IMR-90 (cell line): Measurements from ENCODE around the gene EXOG. TPM values are rescaled to one million over a fixed set of nuclear protein-coding genes. Genes with fewer than 3 reads are reported as not detected.

Source experiments
- ATAC-seq: fragments of 200-7000 bp; cut with Tn5 transposase; 2 replicates; pipeline ENCODE4 v1.9.1; 2020; ENCODE audit warnings: low read depth, mild to moderate bottlenecking, moderate library complexity
- BruUV-seq: library from RNA; stranded (reverse); fragments of 400-500 nt; replicated peaks from 2 replicates; lab custom pipeline; 2021; lab: Mats Ljungman, UMichigan
- CTCF ChIA-PET: fragments of 300-600 bp; formaldehyde crosslinking; extraction: SDS; loops from one replicate; lab custom pipeline; 2021; ENCODE audit warnings: antibody characterized with exemption; lab: Yijun Ruan, JAX
- POLR2A ChIA-PET: fragments of 300-600 bp; sonication (Branson Sonifier 250); formaldehyde crosslinking; loops from one replicate; lab custom pipeline; 2022; ENCODE audit warnings: antibody characterized with exemption; ENCODE audit not compliant: unreplicated experiment; lab: Charles Lee
- DNase-seq: peaks from one replicate; pipeline ENCODE4 v3.0.0; 2013
- H2AFZ ChIP-seq: replicated peaks from 2 replicates; pipeline ENCODE3; 2013; ENCODE audit warnings: low read length, mild to moderate bottlenecking; ENCODE audit not compliant: poor library complexity
- H2AK5ac ChIP-seq: 2 replicates; pipeline ENCODE4 v1.6.1; 2013; ENCODE audit warnings: low read depth, low read length, inconsistent platforms
- H2AK9ac ChIP-seq: replicated peaks from 2 replicates; pipeline ENCODE3; 2013; ENCODE audit warnings: mild to moderate bottlenecking, low read depth, low read length, moderate library complexity; ENCODE audit not compliant: poor library complexity
- H2BK120ac ChIP-seq: 2 replicates; pipeline ENCODE4 v1.6.1; 2013; ENCODE audit warnings: low read depth, low read length, inconsistent platforms
- H2BK15ac ChIP-seq: 3 replicates; pipeline ENCODE4 v1.6.1; 2013; ENCODE audit warnings: low read depth, low read length, inconsistent platforms
- H2BK20ac ChIP-seq: 2 replicates; pipeline ENCODE4 v1.6.1; 2013; ENCODE audit warnings: low read depth, mild to moderate bottlenecking, inconsistent platforms, low read length, moderate library complexity
- H2BK5ac ChIP-seq: 2 replicates; pipeline ENCODE4 v1.6.1; 2013; ENCODE audit warnings: mild to moderate bottlenecking, low read depth, low read length, inconsistent platforms; ENCODE audit not compliant: poor library complexity, severe bottlenecking
- H3K14ac ChIP-seq: replicated peaks from 2 replicates; pipeline ENCODE4 v1.6.1; 2013; ENCODE audit warnings: low read depth, low read length, inconsistent platforms
- H3K18ac ChIP-seq: 2 replicates; pipeline ENCODE4 v1.6.1; 2013; ENCODE audit warnings: low read depth, low read length, control low read depth
- H3K23ac ChIP-seq: 2 replicates; pipeline ENCODE4 v1.6.1; 2013; ENCODE audit warnings: low read depth, low read length, inconsistent platforms
- H3K27ac ChIP-seq: 2 replicates; pipeline ENCODE4 v1.5.1; 2013; ENCODE audit warnings: mild to moderate bottlenecking, control low read depth, low read length; ENCODE audit not compliant: insufficient read depth
- H3K27me3 ChIP-seq: 2 replicates; pipeline ENCODE4 v1.6.1; 2013; ENCODE audit warnings: low read length; ENCODE audit not compliant: control insufficient read depth, insufficient read depth
- H3K36me3 ChIP-seq: 2 replicates; pipeline ENCODE4 v1.6.1; 2013; ENCODE audit warnings: low read length, mixed read lengths; ENCODE audit not compliant: control insufficient read depth, insufficient read depth
- H3K4ac ChIP-seq: 2 replicates; pipeline ENCODE4 v1.6.1; 2013; ENCODE audit warnings: low read depth, low read length, inconsistent platforms
- H3K4me1 ChIP-seq: 2 replicates; pipeline ENCODE4 v1.6.1; 2013; ENCODE audit warnings: low read length, mixed read lengths; ENCODE audit not compliant: control insufficient read depth, insufficient read depth
- H3K4me2 ChIP-seq: 2 replicates; pipeline ENCODE4 v1.6.1; 2013; ENCODE audit warnings: low read depth, mild to moderate bottlenecking, control low read depth, low read length, moderate library complexity
- H3K4me3 ChIP-seq: 2 replicates; pipeline ENCODE4 v1.5.1; 2013; ENCODE audit warnings: low read depth, mild to moderate bottlenecking, control low read depth, low read length, moderate library complexity; ENCODE audit not compliant: insufficient read depth
- H3K56ac ChIP-seq: 2 replicates; pipeline ENCODE4 v1.6.1; 2013; ENCODE audit warnings: low read length, inconsistent platforms; ENCODE audit not compliant: insufficient read depth; ENCODE audit errors: extremely low read depth
- H3K79me1 ChIP-seq, 2 experiments: 2 replicates each; pipeline ENCODE4 v1.6.1; 2013; ENCODE audit warnings: low read length in 2 of 2, inconsistent platforms in 1 of 2, low read depth in 1 of 2
- H3K9ac ChIP-seq: 2 replicates; pipeline ENCODE4 v1.6.1; 2013; ENCODE audit warnings: low read depth, low read length, control low read depth
- H3K9me1 ChIP-seq: 2 replicates; pipeline ENCODE4 v1.6.1; 2013; ENCODE audit warnings: low read length, inconsistent platforms; ENCODE audit not compliant: insufficient read depth
- H3K9me3 ChIP-seq: 2 replicates; pipeline ENCODE4 v1.6.1; 2013; ENCODE audit warnings: low read length; ENCODE audit not compliant: control insufficient read depth, insufficient read depth
- H4K20me1 ChIP-seq: 2 replicates; pipeline ENCODE4 v1.6.1; 2013; ENCODE audit warnings: low read length, inconsistent platforms; ENCODE audit not compliant: insufficient read depth
- H4K5ac ChIP-seq: 2 replicates; pipeline ENCODE4 v1.6.1; 2013; ENCODE audit warnings: mild to moderate bottlenecking, low read depth, low read length, control low read depth
- H4K8ac ChIP-seq, 2 experiments: 2 replicates each; pipeline ENCODE4 v1.6.1; 2013; ENCODE audit warnings: low read depth in 2 of 2, low read length in 2 of 2, control low read depth in 1 of 2, inconsistent platforms in 1 of 2
- H4K91ac ChIP-seq: 2 replicates; pipeline ENCODE4 v1.6.1; 2013; ENCODE audit warnings: low read depth, low read length, inconsistent platforms; ENCODE audit not compliant: insufficient read depth
- BHLHE40 ChIP-seq: fragments of 150-350 bp; IDR thresholded peaks from 2 replicates; pipeline ENCODE4 v1.6.1; 2016; ENCODE audit warnings: mild to moderate bottlenecking, low read depth, low read length
- FOS ChIP-seq: fragments of 150-350 bp; IDR thresholded peaks from 2 replicates; pipeline ENCODE4 v1.6.1; 2016; ENCODE audit warnings: low read depth, low read length
- MAFK ChIP-seq: IDR thresholded peaks from 2 replicates; pipeline ENCODE4 v1.6.1; 2012; ENCODE audit warnings: low read depth, low read length, improper control_type of control experiment
- MXI1 ChIP-seq: IDR thresholded peaks from 2 replicates; pipeline ENCODE4 v1.6.1; 2012; ENCODE audit warnings: low read depth, mild to moderate bottlenecking, low read length, moderate library complexity, borderline replicate concordance
- NFE2L2 ChIP-seq: fragments of 150-350 bp; IDR thresholded peaks from 2 replicates; pipeline ENCODE4 v1.6.1; 2016; ENCODE audit warnings: low read depth, mild to moderate bottlenecking, low read length
- SMC3 ChIP-seq: fragments of 150-350 bp; IDR thresholded peaks from 2 replicates; pipeline ENCODE4 v1.6.1; 2016; ENCODE audit warnings: low read depth, mild to moderate bottlenecking, antibody characterized with exemption, low read length, moderate library complexity
- WGBS, 2 experiments: methylation state at CpG; one replicate each; pipeline versions ENCODE4 v1.1.5 to v1.1.7; 2013; ENCODE audit warnings: missing lambda C conversion rate in 2 of 2; ENCODE audit not compliant: insufficient read length in 1 of 2; ENCODE audit errors: extremely low coverage in 2 of 2; 5-methylcytosine and 5-hydroxymethylcytosine counted together
- dilution Hi-C: fragments of 300-500 bp; cut with HindIII; formaldehyde crosslinking; loops from one replicate; pipeline ENCODE4 v1.14.3; 2018; ENCODE audit warnings: low sequenced_read_pairs; ENCODE audit not compliant: unreplicated experiment
- in situ Hi-C: fragments of 300-500 bp; cut with MboI; formaldehyde crosslinking; loops from 3 replicates; pipeline ENCODE4 v1.14.3; 2019; ENCODE audit warnings: low sequenced_read_pairs, inconsistent platforms, mixed read lengths
- intact Hi-C: fragments of 100-400 bp; cut with micrococcal nuclease; formaldehyde crosslinking; loops from 2 replicates; pipeline ENCODE4 v1.10.0; 2022
- polyA plus RNA-seq, 3 experiments: library from polyadenylated mRNA; depleted of rRNA; stranded (reverse); fragments of >200 nt; gene quantifications; 2 replicates each; pipeline ENCODE4 v1.2.3, GENCODE V29; 2012; ENCODE audit warnings: low replicate concordance in 1 of 3
- total RNA-seq: library from RNA; depleted of rRNA; stranded (reverse); fragments of >200 nt; gene quantifications from 2 replicates; pipeline ENCODE4 v1.2.3, GENCODE V29; 2012
- TF ChIP-seq, protein P1 (sequence below): fragments of 150-350 bp; IDR thresholded peaks from 2 replicates; pipeline ENCODE4 v1.6.1; 2016; ENCODE audit warnings: low read depth, mild to moderate bottlenecking, low read length, moderate library complexity, borderline replicate concordance
- TF ChIP-seq, protein P2 (sequence below): conservative IDR thresholded peaks from 2 replicates; pipeline ENCODE4 v1.5.1; 2012; ENCODE audit warnings: mild to moderate bottlenecking, low read depth, low read length, improper control_type of control experiment

Gene EXOG
- total and polyA plus RNA-seq, 2 of the 4 experiments (the other 2 are of a cell fraction): 10.2 to 15.0 TPM

GRCh38 chr3:38480930-38481329 lies 15.2 kb upstream of the EXOG start:
- peaks cover 5% of the 10 kb centered on the region for H4K20me1 ChIP-seq
- no peak overlapping the region for H2AK9ac ChIP-seq
- no peak for ATAC-seq
- H3K18ac ChIP-seq: no peak overlapping the region
- BruUV-seq: no TSS peak
- POLR2A ChIA-PET: no interaction called here
- H4K91ac ChIP-seq: no peak overlapping the region
- in situ Hi-C loops (loop anchor here (5.0 to 10.0 kb wide), 2 partner anchors 134 to 346 kb away; partner anchors contain the start of genes ACAA1, MYD88 and XYLB), dilution Hi-C loops (loop anchor here (25.0 kb wide), 1 partner anchor 119 kb away; no protein-coding TSS in a partner anchor), intact Hi-C loops (loop anchor here (1.0 kb wide), 3 partner anchors 135 to 477 kb away; partner anchors contain the start of gene XYLB)
- no peak overlapping the region for H3K23ac ChIP-seq
- H2BK5ac ChIP-seq: no peak overlapping the region
- no peak overlapping the region for H3K4me3 ChIP-seq
- no peak overlapping the region for H2BK120ac ChIP-seq
- no peak overlapping the region for H2BK15ac ChIP-seq
- no CpG with 5 or more reads among the region's 2 CpGs for WGBS, 2 experiments
- no peaks in the 10 kb centered on the region for H3K9me1 ChIP-seq
- no peak overlapping the region for H3K27ac ChIP-seq
- H3K27me3 ChIP-seq: no peaks in the 10 kb centered on the region
- H4K8ac ChIP-seq: no peak overlapping the region
- no peak overlapping the region for H2AFZ ChIP-seq
- no peak overlapping the region for H3K56ac ChIP-seq
- no peak overlapping the region for H2BK20ac ChIP-seq
- no peak overlapping the region for H3K4ac ChIP-seq
- TF ChIP-seq SMC3 (no peak), BHLHE40 (no peak), NFE2L2 (no peak), MXI1 (no peak), FOS (no peak), MAFK (no peak)
- TF ChIP-seq, protein P1, sequence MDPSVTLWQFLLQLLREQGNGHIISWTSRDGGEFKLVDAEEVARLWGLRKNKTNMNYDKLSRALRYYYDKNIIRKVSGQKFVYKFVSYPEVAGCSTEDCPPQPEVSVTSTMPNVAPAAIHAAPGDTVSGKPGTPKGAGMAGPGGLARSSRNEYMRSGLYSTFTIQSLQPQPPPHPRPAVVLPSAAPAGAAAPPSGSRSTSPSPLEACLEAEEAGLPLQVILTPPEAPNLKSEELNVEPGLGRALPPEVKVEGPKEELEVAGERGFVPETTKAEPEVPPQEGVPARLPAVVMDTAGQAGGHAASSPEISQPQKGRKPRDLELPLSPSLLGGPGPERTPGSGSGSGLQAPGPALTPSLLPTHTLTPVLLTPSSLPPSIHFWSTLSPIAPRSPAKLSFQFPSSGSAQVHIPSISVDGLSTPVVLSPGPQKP: no peak
- TF ChIP-seq, protein P2, sequence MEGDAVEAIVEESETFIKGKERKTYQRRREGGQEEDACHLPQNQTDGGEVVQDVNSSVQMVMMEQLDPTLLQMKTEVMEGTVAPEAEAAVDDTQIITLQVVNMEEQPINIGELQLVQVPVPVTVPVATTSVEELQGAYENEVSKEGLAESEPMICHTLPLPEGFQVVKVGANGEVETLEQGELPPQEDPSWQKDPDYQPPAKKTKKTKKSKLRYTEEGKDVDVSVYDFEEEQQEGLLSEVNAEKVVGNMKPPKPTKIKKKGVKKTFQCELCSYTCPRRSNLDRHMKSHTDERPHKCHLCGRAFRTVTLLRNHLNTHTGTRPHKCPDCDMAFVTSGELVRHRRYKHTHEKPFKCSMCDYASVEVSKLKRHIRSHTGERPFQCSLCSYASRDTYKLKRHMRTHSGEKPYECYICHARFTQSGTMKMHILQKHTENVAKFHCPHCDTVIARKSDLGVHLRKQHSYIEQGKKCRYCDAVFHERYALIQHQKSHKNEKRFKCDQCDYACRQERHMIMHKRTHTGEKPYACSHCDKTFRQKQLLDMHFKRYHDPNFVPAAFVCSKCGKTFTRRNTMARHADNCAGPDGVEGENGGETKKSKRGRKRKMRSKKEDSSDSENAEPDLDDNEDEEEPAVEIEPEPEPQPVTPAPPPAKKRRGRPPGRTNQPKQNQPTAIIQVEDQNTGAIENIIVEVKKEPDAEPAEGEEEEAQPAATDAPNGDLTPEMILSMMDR: no peak
- CTCF ChIA-PET: interaction anchor here (1.1 to 2.6 kb wide), 2 partner anchors 15 to 135 kb away, joined by 3 to 20 read pairs; partner anchors contain the start of gene XYLB
- no peaks in the 10 kb centered on the region for H3K4me1 ChIP-seq
- H3K9me3 ChIP-seq: no peaks in the 10 kb centered on the region
- H4K5ac ChIP-seq: no peak overlapping the region
- DNase-seq: no peak
- H3K14ac ChIP-seq: no peak overlapping the region
- no peak overlapping the region for H2AK5ac ChIP-seq
- H3K36me3 ChIP-seq: peaks cover 22% of the 10 kb centered on the region
- H3K4me2 ChIP-seq: no peak overlapping the region
- H3K9ac ChIP-seq: no peak overlapping the region
- H3K79me1 ChIP-seq: no peaks in the 10 kb centered on the region
